Stimulated activated naive CD8-positive, alpha-beta T cell treated with anti-CD3 and anti-CD28 coated beads, Interleukin-15, amount 100 ng/mL, for 72 hours (primary cell): ENCODE results near the gene NACA2.
"Not testable (repeated sequence)": the region's sequence is repeated elsewhere in the genome, so short reads cannot be mapped to it uniquely, and the experiment has no call there.

Experiments used
- ATAC-seq: fragments of 150-1000 bp; cut with Tn5 transposase; 2 replicates; pipeline ENCODE4 v1.10.0; 2021; ENCODE audit warnings: mild to moderate bottlenecking, moderate library complexity
- DNase-seq, 2 donors: peaks; one replicate each; pipeline ENCODE4 v3.0.0; 2021 to 2022
- H3K27ac Mint-ChIP-seq, 2 donors: one replicate each; pipeline ENCODE4 v1.8.0; 2022; ENCODE audit warnings: mild to moderate bottlenecking in 2 of 2, mixed read lengths in 2 of 2, moderate library complexity in 2 of 2
- H3K27me3 Mint-ChIP-seq: one replicate; pipeline ENCODE4 v1.8.0; 2022; ENCODE audit warnings: mixed read lengths
- H3K4me1 Mint-ChIP-seq: one replicate; pipeline ENCODE4 v1.8.0; 2022; ENCODE audit warnings: mild to moderate bottlenecking, mixed read lengths
- H3K4me3 Mint-ChIP-seq, 2 donors: one replicate each; pipeline ENCODE4 v1.8.0; 2022; ENCODE audit warnings: mild to moderate bottlenecking in 2 of 2, mixed read lengths in 2 of 2, moderate library complexity in 1 of 2
- H3K9me3 Mint-ChIP-seq, 2 donors: one replicate each; pipeline ENCODE4 v1.8.0; 2022; ENCODE audit warnings: mixed read lengths in 2 of 2

NACA2 gene

DNA sequence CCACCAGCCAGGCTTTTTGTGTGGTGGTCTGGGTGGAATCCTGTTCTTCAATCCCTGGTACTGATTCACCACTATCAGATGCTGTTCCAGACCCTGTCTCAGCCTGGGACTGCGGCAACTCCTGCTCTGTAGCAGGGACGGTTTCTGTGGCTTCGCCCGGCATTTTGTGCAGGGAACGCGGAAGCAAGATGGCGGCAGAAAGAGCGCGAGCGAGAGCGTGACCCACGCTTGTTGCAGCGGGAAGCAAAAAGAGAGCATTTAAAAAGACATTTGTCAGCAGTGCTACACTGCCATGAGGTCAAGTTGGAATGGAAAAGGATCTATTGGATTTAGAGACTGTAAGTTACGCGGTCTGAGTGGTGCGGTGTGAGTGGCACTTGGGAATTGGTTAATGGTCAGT is at the start of gene NACA2:
NACA2 (minus strand) TSS at position 202 of the 400 bp plus-strand sequence; CDS start at position 163, 39 bp downstream.
- ATAC-seq (no peak), DNase-seq (no peak)
- H3K4me1 Mint-ChIP-seq: no peaks in the 10 kb centered on the region
- H3K4me3 Mint-ChIP-seq: no peak within 1 kb of the TSS
- H3K9me3 Mint-ChIP-seq: no peaks in the 10 kb centered on the region
- H3K27ac Mint-ChIP-seq: no peak within 1 kb of the TSS
- H3K27me3 Mint-ChIP-seq: peaks cover 1% of the 10 kb centered on the region

DNA sequence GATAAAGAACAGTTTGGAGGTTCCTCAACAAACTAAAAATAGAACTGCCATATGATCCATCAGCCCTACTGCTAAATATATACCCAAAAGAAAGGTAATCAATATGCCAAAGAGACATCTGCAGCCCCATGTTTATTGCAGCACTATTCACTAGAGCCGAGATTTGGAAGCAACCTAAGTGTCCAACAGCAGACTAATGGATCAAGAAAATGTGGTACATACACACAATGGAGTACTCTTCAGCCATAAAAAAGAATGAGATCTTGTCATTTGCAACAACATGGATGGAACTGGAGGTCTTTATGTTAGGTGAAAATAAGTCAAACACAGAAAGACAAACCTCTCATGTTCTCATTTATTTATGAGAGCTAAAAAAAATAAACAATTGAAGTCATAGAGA is 48.8 kb upstream of the NACA2 start:
- Mint-ChIP-seq H3K4me3 (no peak overlapping the region), H3K9me3 (peaks cover 0 to 10% of the 10 kb centered on the region in 2 donors), H3K27me3 (peaks cover 54% of the 10 kb centered on the region), H3K27ac (no peak overlapping the region), H3K4me1 (no peaks in the 10 kb centered on the region)
- no peak for DNase-seq
- ATAC-seq: no peak

DNA sequence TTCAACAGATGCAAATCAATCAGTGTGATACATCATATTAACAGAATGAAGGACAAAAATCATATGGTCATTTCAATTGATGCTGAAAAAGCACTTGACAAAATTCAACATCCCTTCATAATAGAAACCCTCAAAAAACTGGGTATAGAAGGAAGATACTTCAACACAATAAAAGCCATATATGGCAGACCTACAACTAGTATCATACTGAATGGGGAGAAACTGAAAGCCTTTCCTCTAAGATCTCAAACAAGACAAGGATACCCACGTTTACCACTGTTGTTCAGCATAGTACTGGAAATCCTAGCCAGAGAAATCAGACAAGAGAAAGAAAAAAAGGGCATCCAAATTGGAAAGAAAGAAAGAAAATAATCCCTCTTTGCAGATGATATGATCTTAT is 47.1 kb upstream of the NACA2 start:
- Mint-ChIP-seq H3K9me3 (peaks cover 0 to 10% of the 10 kb centered on the region in 2 donors), H3K4me1 (no peaks in the 10 kb centered on the region), H3K27me3 (peaks cover 68% of the 10 kb centered on the region), H3K27ac (no peak overlapping the region), H3K4me3 (no peak overlapping the region)
- DNase-seq (no peak), ATAC-seq (no peak)

DNA sequence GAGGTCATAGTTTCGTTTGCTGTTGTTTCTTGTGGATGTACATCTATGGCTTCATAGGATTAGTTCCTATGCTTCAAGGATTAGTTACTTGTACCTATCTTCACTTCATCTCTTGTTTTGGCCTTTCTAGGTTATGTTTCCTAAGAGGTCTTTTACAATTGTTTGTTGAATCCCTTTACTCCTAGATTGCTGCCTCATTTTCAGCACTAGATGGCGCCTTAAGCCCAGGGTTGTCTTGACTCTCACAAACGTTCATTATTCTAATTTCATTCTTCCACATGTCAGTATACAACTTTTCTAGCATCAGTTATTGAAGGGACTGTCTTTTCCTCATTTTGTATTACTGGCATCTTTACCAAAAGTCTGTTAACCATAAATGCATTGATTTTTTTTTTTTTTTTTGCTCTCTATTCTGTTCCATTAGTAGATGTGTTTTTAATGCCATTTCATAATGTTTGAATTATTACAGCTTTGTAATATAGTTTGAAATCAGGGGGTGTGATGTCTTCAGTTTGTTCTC is 45.0 kb upstream of the NACA2 start:
- peaks cover 87% of the 10 kb centered on the region for H3K27me3 Mint-ChIP-seq
- no peak overlapping the region for H3K27ac Mint-ChIP-seq
- DNase-seq (peak; percentile 31 to 45), ATAC-seq (no peak)
- no peak overlapping the region for H3K4me3 Mint-ChIP-seq
- peaks cover 0 to 10% of the 10 kb centered on the region in 2 donors for H3K9me3 Mint-ChIP-seq
- no peaks in the 10 kb centered on the region for H3K4me1 Mint-ChIP-seq

DNA sequence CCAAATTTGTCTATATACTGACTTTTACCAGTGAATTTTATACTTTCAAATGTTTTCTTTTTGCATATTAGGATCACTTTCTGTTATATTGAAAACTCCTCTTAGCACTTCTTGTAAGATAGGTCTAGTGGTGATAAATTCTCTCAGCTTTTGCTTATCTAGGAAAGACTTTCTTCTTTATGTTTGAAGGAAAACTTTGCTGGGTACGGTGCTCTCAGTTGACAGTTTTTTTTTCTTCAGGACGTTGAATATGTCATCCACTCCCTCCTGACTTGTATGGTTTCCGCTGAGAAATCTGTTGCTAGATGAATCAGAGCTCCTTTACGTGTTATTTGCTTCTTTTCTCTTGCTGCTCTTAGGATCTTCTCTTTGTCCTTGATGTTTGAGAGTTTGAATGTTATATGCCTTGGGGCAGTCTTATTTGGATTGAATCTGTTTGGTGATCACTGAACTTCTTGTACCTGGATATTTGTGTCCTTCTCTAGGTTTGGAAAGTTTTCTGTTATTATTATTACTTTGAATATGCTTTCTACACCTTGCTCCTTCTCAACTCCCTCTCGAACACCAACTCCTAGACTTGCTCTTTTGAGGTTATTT is 44.0 kb upstream of the NACA2 start:
- H3K27ac Mint-ChIP-seq: no peak overlapping the region
- no peaks in the 10 kb centered on the region for H3K4me1 Mint-ChIP-seq
- no peak for DNase-seq
- H3K9me3 Mint-ChIP-seq: peaks cover 0 to 10% of the 10 kb centered on the region in 2 donors
- H3K4me3 Mint-ChIP-seq: no peak overlapping the region
- peaks cover 91% of the 10 kb centered on the region for H3K27me3 Mint-ChIP-seq
- ATAC-seq: no peak

DNA sequence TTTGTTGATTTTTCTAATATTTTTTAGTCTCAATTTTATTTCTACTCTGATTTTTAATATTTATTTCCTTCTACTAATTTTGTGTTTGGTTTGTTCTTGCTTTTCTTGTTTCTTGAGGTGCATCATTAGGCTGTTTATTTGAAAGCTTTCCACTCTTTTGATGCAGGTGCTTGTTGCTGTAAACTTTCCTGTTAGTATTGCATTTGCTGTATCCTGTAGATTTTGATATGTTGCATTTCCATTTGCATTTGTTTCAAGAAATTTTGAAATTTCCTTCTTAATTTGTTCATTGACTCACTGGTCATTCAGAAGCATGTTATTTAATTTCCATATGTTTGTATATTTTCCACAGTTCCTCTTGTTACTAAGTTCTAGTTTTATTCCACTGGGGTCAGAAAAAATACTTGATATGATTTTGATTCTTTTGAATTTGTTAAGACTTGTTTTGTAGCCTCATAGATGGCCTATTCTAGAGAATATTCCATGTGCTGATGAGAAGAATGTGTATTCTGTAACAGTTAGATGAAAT is 43.1 kb upstream of the NACA2 start:
- peaks cover 82% of the 10 kb centered on the region for H3K27me3 Mint-ChIP-seq
- no peak overlapping the region for H3K27ac Mint-ChIP-seq
- no peak overlapping the region for H3K4me3 Mint-ChIP-seq
- H3K4me1 Mint-ChIP-seq: no peaks in the 10 kb centered on the region
- no peak for DNase-seq
- no peak for ATAC-seq
- H3K9me3 Mint-ChIP-seq: peaks cover 0 to 10% of the 10 kb centered on the region in 2 donors

DNA sequence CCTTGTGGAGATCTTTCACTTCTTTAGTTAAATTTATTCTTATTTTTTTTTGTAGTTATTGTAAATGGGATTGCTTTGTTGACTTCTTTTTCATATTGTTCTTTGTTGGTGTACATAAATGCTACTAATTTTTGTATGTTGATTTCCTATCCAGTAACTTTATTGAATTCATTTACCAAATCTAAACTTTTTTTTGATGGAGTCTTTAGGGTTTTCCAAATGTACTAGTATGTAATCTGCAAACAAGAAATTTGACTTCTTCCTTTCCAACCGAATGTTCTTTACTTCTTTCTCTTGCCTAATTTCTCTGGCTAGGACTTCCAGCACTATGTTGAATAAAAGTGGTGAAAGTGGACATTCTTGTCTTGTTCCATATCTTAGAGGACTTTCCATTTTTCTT is 41.8 kb upstream of the NACA2 start:
- peaks cover 0 to 10% of the 10 kb centered on the region in 2 donors for H3K9me3 Mint-ChIP-seq
- H3K27me3 Mint-ChIP-seq: peaks cover 69% of the 10 kb centered on the region
- no peak for DNase-seq
- no peaks in the 10 kb centered on the region for H3K4me1 Mint-ChIP-seq
- no peak overlapping the region for H3K4me3 Mint-ChIP-seq
- no peak for ATAC-seq
- no peak overlapping the region for H3K27ac Mint-ChIP-seq

DNA sequence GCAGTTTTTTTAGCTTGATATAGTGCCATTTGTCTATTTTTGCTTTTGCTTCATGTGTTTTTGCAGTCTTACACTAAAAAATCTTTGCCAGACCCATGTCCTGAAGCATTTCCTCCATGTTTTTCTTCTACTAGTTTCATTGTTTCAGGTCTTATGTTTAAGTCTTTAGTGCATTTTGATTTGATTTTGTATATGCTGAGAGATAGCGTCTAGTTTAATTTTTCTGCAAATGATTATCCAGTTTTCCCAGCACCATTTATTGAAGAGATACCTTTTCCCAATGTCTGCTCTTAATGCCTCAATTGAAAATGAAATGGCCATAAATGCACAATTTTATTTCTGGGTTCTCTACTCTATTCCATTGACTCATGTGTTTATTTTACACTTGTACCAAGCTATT is 40.8 kb upstream of the NACA2 start:
- Mint-ChIP-seq H3K9me3 (peaks cover 0 to 10% of the 10 kb centered on the region in 2 donors), H3K4me1 (no peaks in the 10 kb centered on the region), H3K27me3 (peaks cover 67% of the 10 kb centered on the region), H3K27ac (no peak overlapping the region), H3K4me3 (no peak overlapping the region)
- DNase-seq (no peak), ATAC-seq (no peak)

DNA sequence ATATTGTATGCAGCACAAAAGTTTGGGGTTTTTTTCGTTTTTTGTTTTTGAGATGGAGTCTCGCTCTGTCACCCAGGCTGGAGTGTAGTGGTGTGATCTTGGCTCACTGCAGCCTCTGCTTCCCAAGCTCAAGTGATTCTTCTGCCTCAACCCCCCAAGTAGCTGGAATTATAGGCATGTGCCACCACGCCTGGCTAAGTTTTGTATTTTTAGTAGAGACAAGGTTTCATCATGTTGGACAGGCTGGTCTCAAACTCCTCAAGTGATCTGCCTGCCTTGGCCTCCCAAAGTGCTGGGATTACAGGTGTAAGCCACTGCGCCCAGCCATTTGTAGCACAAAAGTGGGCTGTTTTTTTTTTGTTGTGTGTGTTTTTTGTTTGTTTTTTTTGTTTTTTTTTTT is 37.1 kb upstream of the NACA2 start:
- peaks cover 51% of the 10 kb centered on the region for H3K27me3 Mint-ChIP-seq
- H3K4me3 Mint-ChIP-seq, H3K9me3 Mint-ChIP-seq, H3K27ac Mint-ChIP-seq, DNase-seq, H3K4me1 Mint-ChIP-seq, ATAC-seq: not testable (repeated sequence)

DNA sequence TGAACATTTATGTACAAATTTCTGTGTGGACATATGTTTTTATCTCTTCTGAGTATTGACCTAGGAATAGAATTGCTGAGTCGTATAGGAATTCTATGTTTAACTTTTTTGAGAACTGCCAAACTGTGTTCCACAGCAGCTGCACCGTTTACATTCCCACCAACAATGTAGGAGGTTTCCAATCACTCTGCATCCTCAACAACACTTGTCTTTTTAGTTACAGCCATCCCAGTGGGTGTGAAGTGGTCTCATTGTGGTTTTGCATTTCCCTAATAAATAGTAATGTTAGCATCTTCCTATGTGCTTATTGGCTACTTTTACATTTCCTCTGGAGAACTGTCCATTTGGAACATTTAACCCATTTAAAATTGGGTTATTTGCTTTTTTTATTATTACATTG is 36.6 kb upstream of the NACA2 start:
- Mint-ChIP-seq H3K27ac (no peak overlapping the region), H3K4me1 (no peaks in the 10 kb centered on the region), H3K4me3 (no peak overlapping the region), H3K27me3 (peaks cover 46% of the 10 kb centered on the region), H3K9me3 (no peaks in the 10 kb centered on the region)
- DNase-seq (no peak), ATAC-seq (no peak)

DNA sequence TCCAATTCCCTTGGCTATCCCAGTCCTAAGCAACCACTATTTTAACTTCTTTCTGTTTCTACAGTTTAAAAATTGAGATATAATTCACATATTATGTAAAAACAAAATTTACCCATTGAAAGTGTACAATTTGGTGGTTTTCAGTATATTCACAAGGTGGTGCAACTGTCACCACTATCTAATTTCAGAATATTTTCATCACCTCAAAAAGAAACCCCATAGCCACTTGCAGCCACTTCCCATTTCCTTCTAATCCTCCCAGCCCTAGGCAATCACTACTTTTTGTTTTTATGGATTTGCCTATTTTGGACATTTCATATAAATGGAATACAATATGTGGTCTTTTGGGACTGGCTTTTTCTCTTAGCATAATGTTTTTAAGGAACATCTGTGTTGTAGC is 36.1 kb upstream of the NACA2 start:
- Mint-ChIP-seq H3K4me1 (no peaks in the 10 kb centered on the region), H3K27me3 (peaks cover 43% of the 10 kb centered on the region), H3K4me3 (no peak overlapping the region), H3K9me3 (no peaks in the 10 kb centered on the region), H3K27ac (no peak overlapping the region)
- ATAC-seq (no peak), DNase-seq (no peak)

DNA sequence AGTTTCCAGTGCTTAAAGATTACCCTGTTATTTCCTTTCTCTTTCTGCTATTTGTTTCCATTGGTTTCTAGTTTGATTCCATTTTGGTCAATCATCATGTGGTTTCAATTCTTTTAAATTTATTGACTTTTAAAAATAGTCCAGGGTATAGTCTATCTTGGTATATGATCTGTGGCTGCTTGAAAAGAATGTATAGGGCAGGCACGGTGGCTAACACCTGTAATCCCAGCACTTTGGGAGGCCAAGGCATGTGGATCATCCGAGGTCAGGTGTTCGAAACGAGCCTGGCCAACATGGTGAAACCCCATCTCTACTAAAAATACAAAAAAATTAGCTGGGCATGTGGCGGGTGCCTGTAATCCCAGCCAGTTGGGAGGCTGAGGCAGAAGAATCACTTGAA is 34.5 kb upstream of the NACA2 start:
- Mint-ChIP-seq H3K9me3 (peaks cover 0 to 5% of the 10 kb centered on the region in 2 donors), H3K4me3 (no peak overlapping the region), H3K27ac (no peak overlapping the region), H3K4me1 (no peaks in the 10 kb centered on the region), H3K27me3 (peaks cover 27% of the 10 kb centered on the region)
- ATAC-seq (no peak), DNase-seq (no peak)

DNA sequence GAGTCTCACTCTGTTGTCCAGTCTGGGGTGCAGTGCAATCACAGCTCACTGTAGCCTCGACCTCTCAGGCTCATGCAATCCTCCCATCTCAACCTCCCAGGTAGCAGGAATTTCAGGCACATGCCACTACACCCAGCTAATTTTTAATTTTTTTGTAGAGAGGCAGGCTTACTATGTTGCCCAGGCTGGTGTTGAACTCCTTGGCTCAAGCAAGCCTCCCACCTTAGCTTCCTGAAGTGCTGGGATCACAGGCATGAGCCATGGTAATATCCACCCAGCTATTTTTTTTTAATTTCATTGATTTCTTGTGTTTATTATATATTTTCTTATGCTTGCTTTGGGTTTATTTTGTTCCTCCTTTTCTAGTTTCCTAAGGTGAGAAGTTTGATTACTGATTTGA is 33.9 kb upstream of the NACA2 start:
- H3K9me3 Mint-ChIP-seq: peaks cover 0 to 5% of the 10 kb centered on the region in 2 donors
- H3K4me3 Mint-ChIP-seq: no peak overlapping the region
- H3K4me1 Mint-ChIP-seq: no peaks in the 10 kb centered on the region
- DNase-seq (no peak), ATAC-seq (no peak)
- H3K27me3 Mint-ChIP-seq: peaks cover 22% of the 10 kb centered on the region
- no peak overlapping the region for H3K27ac Mint-ChIP-seq

DNA sequence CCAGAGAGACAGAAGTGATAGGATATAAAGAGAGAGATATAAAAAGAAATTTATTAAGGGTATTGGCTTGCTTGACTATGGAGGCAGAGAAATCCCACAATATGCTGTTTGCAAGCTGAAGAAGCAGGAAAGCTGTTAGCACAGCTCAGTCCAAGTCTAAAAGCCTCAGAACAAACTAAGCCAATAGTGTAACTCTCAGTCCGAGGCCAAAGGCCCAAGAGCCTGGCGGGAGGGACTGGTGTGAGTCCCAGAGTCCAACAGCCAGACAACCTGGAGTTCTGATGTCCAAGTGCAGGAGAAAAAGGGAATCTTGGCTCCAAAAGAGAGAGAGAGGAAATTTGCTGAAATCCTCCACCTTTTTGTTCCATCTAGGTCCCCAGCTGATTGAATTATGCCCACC is 30.3 kb upstream of the NACA2 start:
- Mint-ChIP-seq H3K27me3 (peaks cover 14% of the 10 kb centered on the region), H3K9me3 (peaks cover 16 to 17% of the 10 kb centered on the region in 2 donors), H3K4me3 (no peak overlapping the region), H3K27ac (no peak overlapping the region), H3K4me1 (no peaks in the 10 kb centered on the region)
- no peak for DNase-seq
- ATAC-seq: no peak

DNA sequence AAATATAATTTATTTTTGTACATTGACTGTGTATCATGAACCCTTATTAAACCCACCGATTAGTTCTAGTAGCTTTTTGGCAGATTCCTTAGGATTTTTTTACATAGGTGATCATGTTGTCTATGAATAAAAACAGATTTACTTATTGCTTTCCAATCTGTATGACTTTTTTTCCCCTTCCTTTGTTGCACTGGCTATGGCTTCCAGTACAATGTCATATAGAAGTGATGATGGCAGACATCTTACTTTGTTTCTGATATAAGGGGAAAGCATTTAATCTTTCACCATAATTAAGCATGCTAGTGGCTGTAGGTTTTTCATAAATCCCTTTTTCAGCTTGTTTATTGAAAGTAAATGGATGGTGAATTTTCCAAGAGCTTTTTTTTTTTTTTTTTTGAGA is 28.9 kb upstream of the NACA2 start:
- H3K4me1 Mint-ChIP-seq: no peaks in the 10 kb centered on the region
- H3K4me3 Mint-ChIP-seq: no peak overlapping the region
- peaks cover 18% of the 10 kb centered on the region for H3K27me3 Mint-ChIP-seq
- H3K27ac Mint-ChIP-seq: no peak overlapping the region
- DNase-seq (no peak), ATAC-seq (no peak)
- peaks cover 16 to 17% of the 10 kb centered on the region in 2 donors for H3K9me3 Mint-ChIP-seq

DNA sequence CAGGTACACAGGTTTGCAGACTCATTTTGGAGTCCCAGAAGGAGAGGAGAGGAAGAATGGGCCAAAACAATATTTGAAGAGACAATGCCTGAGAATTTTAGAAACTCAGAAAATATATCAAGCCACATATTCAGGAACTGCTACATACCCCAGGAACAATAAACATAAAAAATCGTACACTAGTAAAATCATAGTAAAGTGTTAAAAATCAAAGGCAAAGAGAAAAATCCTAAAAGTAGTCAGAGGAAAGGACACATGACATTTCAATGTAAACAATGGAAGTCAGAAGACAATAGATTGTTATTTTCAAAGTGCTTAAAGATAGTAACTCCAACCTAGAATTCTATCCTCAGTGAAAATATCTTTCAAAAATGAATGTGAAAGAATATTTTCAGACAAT is 28.5 kb upstream of the NACA2 start:
- DNase-seq (no peak), ATAC-seq (no peak)
- Mint-ChIP-seq H3K27me3 (peaks cover 15% of the 10 kb centered on the region), H3K4me3 (no peak overlapping the region), H3K27ac (no peak overlapping the region), H3K4me1 (no peaks in the 10 kb centered on the region), H3K9me3 (peaks cover 16 to 17% of the 10 kb centered on the region in 2 donors)

DNA sequence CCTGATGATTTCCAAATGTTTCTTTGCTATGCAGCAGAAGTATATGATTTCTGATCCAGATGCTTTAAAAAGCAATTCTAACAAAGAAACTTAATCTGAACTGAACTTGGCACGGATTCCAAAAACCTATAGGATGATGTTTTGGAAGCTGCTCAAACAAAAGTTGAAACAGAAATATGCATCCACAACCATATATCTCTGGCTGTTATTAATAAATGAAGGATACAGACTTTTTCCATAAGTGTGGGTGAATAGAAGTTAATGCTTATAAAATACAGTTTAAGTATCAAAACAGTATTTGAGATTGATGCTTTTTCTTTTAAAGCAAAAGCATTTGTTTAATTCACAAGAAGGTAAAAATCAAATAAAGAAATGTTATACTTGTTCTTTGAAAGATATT is 27.9 kb upstream of the NACA2 start:
- no peak overlapping the region for H3K27ac Mint-ChIP-seq
- H3K9me3 Mint-ChIP-seq: peaks cover 16 to 17% of the 10 kb centered on the region in 2 donors
- no peaks in the 10 kb centered on the region for H3K4me1 Mint-ChIP-seq
- H3K4me3 Mint-ChIP-seq: no peak overlapping the region
- ATAC-seq (no peak), DNase-seq (no peak)
- H3K27me3 Mint-ChIP-seq: peaks cover 10% of the 10 kb centered on the region
